GM23248 (cell line): Measurements from ENCODE around the gene PPP6R1. TPM values are rescaled to one million over a fixed set of nuclear protein-coding genes. Genes with fewer than 3 reads are reported as not detected.

Experiments used
- DNase-seq: peaks from one replicate; pipeline ENCODE4 v3.0.0-alpha.2; 2015
- H2AFZ ChIP-seq: fragments of 200-600 bp; sonication (generic); 2 replicates; pipeline ENCODE4 v1.6.1; 2016; ENCODE audit warnings: antibody characterized with exemption
- H3F3A ChIP-seq: fragments of 200-600 bp; sonication (generic); 2 replicates; pipeline ENCODE4 v1.6.1; 2016; ENCODE audit warnings: mild to moderate bottlenecking, antibody characterized with exemption, mixed run types; ENCODE audit not compliant: insufficient read depth
- H3K27ac ChIP-seq: fragments of 200-600 bp; sonication (generic); 2 replicates; pipeline ENCODE4 v1.5.1; 2016; ENCODE audit warnings: mild to moderate bottlenecking
- H3K27me3 ChIP-seq: fragments of 200-600 bp; sonication (generic); replicated peaks from 2 replicates; pipeline ENCODE4 v1.6.1; 2016; ENCODE audit warnings: mild to moderate bottlenecking; ENCODE audit not compliant: insufficient read depth
- H3K36me3 ChIP-seq: fragments of 200-600 bp; sonication (generic); 2 replicates; pipeline ENCODE4 v1.6.1; 2016; ENCODE audit warnings: low read depth, mild to moderate bottlenecking
- H3K4me1 ChIP-seq: fragments of 200-600 bp; sonication (generic); 2 replicates; pipeline ENCODE4 v1.6.1; 2016; ENCODE audit warnings: mild to moderate bottlenecking; ENCODE audit not compliant: insufficient read depth
- H3K4me2 ChIP-seq: fragments of 200-600 bp; sonication (generic); one replicate; pipeline ENCODE4 v1.6.1; 2016; ENCODE audit warnings: mild to moderate bottlenecking; ENCODE audit not compliant: unreplicated experiment
- H3K4me3 ChIP-seq: fragments of 200-600 bp; sonication (generic); 2 replicates; pipeline ENCODE4 v1.5.1; 2016; ENCODE audit warnings: mild to moderate bottlenecking
- H3K79me2 ChIP-seq: fragments of 200-600 bp; sonication (generic); 2 replicates; pipeline ENCODE4 v1.6.1; 2016; ENCODE audit warnings: mild to moderate bottlenecking; ENCODE audit not compliant: insufficient read depth
- H3K9ac ChIP-seq: fragments of 200-600 bp; sonication (generic); 2 replicates; pipeline ENCODE4 v1.6.1; 2016; ENCODE audit warnings: mild to moderate bottlenecking
- H3K9me2 ChIP-seq: fragments of 200-600 bp; sonication (generic); 2 replicates; pipeline ENCODE4 v1.6.1; 2016; ENCODE audit warnings: mixed run types, mild to moderate bottlenecking, moderate library complexity; ENCODE audit not compliant: insufficient read depth
- H3K9me3 ChIP-seq: fragments of 200-600 bp; sonication (generic); one replicate; pipeline ENCODE4 v1.6.1; 2017; ENCODE audit warnings: low read depth
- H4K20me1 ChIP-seq: fragments of 200-600 bp; sonication (generic); 2 replicates; pipeline ENCODE4 v1.6.0; 2016; ENCODE audit not compliant: insufficient read depth
- EZH2 ChIP-seq: fragments of 200-600 bp; sonication (generic); IDR thresholded peaks from 2 replicates; pipeline ENCODE4 v1.6.1; 2018; ENCODE audit warnings: antibody characterized with exemption, mild to moderate bottlenecking; ENCODE audit not compliant: insufficient read depth, poor library complexity, severe bottlenecking
- EZH2phosphoT487 ChIP-seq: fragments of 200-600 bp; sonication (generic); IDR thresholded peaks from 2 replicates; pipeline ENCODE4 v1.6.1; 2018; ENCODE audit warnings: antibody characterized with exemption, moderate library complexity, mild to moderate bottlenecking, low read depth; ENCODE audit not compliant: insufficient read depth
- WGBS, 2 experiments: methylation state at CpG; one replicate each; pipeline ENCODE4 v1.1.6; 2015 to 2017; ENCODE audit warnings: low lambda C conversion rate in 2 of 2, low coverage in 1 of 2; ENCODE audit errors: missing lambda C conversion rate in 2 of 2; 5-methylcytosine and 5-hydroxymethylcytosine counted together
- in situ Hi-C: fragments of 300-500 bp; cut with MboI; formaldehyde crosslinking; loops from 2 replicates; pipeline ENCODE4 v1.15.0; 2020
- polyA plus RNA-seq: library from polyadenylated mRNA; unstranded; fragments of >200 nt; fragmentation: Nextera tagmentation; extraction: Ambion mirVana; gene quantifications from 2 replicates; pipeline ENCODE4 v1.2.1, GENCODE V29; 2016
- total RNA-seq: library from RNA; depleted of rRNA; stranded (reverse); fragments of >200 nt; shearing (Covaris generic); gene quantifications from 2 replicates; pipeline ENCODE4 v1.2.3, GENCODE V29; 2014

Gene PPP6R1
- total and polyA plus RNA-seq, 2 experiments from 2014 or later = 9.7 to 36.9 TPM

DNA sequence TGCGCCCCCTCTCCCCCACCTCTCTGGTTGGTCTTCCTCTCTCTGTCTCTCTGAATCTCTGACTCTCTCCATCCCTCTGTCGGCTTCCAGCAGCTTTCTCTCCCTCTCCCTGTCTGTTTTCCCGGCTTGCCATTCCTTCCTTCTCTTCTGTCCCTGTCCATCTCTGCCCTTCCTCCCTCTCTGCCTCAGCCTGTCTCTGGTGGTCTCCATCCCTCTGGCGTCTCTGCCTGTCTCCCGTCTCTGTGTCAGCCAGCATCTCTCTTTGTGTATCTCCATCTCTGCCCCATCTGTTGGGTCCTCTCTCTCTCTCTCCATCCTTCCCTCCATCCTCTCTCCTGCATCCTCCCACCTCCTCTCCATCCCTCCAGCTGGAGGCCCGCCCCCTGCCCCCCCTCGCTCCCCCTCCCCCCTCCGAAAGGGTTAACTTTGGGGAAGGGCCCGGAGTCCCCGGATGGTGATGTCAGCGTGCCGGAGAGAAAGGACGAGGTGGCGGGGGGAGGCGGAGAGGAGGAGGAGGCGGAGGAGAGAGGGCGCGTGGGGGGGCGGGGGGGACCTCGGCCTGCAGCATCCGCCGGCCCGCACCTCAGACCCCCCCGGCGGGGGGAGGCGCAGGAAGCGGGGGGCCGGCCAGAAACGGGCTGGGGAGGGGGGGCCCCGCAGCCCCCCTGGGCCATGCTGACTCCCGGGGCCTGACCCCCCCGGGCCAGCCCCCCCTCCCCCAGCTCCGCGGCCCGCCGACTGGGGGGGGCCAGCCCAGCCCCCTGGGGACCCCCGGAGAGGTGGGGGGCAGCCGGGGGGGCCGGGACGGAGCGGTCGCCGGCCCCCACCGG lies 24.9 kb upstream of the PPP6R1 start, which contains the start of gene BRSK1:
TSS of gene BRSK1 (plus strand) at position 450 of the 830 bp plus-strand sequence. CDS start 446 bp downstream, outside the sequence.
- Histone ChIP-seq H4K20me1 (no peaks in the 10 kb centered on the region), H3K79me2 (peaks cover 11% of the 10 kb centered on the region; the same call in 1 of the 2 replicates), H3K9me2 (no peaks in the 10 kb centered on the region), H3K27ac (no peak within 1 kb of the TSS), H3K9ac (peak within 1 kb of the TSS; percentile 74), H3K36me3 (no peaks in the 10 kb centered on the region), H3K4me2 (peak within 1 kb of the TSS; percentile 40), H3K9me3 (no peaks in the 10 kb centered on the region), H3K4me1 (peaks cover 6% of the 10 kb centered on the region; the same call in 1 of the 2 replicates), H3K27me3 (no peaks in the 10 kb centered on the region), H3F3A (peaks cover 6% of the 10 kb centered on the region; the same call in 1 of the 2 replicates), H3K4me3 (peak within 1 kb of the TSS; percentile 68), H2AFZ (peak within 1 kb of the TSS; percentile 93)
- 3 to 5% methylated on average over 3 to 36 of the region's 44 CpGs for WGBS, 2 experiments
- in situ Hi-C loops = no loop called here
- DNase-seq = peak; percentile 76
- TF ChIP-seq EZH2phosphoT487 = no peak
- no peak for TF ChIP-seq EZH2

DNA sequence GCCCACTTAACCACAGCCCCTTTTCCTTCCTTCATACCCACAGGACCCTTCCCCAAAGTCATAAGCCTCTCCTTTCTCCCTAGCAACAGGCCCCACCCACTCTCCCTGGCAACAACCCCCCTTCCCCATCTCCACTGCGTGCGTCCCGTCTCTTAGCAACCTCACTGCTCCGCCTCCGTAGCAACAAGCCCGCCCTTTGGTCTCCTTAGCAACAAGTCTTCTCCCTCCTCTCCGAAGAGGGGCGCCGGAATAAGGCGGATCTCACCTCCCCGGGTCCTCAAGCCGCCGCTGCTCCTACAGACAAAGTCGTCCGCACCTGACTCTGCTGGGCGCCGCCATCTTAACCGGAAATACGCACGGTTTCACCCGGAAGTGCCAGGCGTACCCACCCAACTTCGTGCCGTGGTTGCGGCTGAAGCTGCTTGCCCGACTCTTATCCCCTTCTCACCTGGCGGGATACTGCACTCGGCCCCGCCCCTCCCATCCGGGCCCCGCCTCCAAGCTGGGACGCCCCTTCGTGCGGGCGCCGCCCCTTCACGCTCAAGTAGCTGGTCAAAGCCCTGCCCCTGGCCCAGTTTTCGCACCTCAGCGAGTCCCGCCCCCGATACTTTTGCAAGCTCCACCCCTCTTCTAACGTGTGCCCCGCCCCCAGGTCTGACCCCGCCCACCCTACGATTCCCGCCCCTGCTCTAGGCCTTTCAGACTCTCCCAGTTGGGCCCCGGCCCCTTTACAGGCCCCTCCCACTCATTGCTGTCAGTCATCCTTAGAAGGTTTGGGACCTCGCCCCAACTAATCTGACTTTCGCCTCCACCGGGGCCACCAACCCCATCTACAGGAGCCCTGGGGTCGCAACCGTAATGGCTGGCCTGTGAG lies 21.2 kb upstream of the PPP6R1 start, which contains the start of gene HSPBP1:
TSS of gene HSPBP1 (minus strand) at position 341 of the 874 bp plus-strand sequence. CDS start 502 bp downstream, outside the sequence.
- no peaks in the 10 kb centered on the region for H3K36me3 ChIP-seq
- peaks cover 7% of the 10 kb centered on the region; the same call in 1 of the 2 replicates for H3K4me1 ChIP-seq
- WGBS, 2 experiments = 5 to 6% methylated on average over 41 to 49 of the region's 52 CpGs
- H3F3A ChIP-seq = peaks cover 6% of the 10 kb centered on the region; the same call in 1 of the 2 replicates
- TF ChIP-seq EZH2 (no peak), EZH2phosphoT487 (no peak)
- no peaks in the 10 kb centered on the region for H3K9me2 ChIP-seq
- H4K20me1 ChIP-seq = no peaks in the 10 kb centered on the region
- peak within 1 kb of the TSS; percentile 63 for H3K27ac ChIP-seq
- peak within 1 kb of the TSS; percentile 85 for H3K9ac ChIP-seq
- peak within 1 kb of the TSS; percentile 73 for H3K4me2 ChIP-seq
- H3K9me3 ChIP-seq = no peaks in the 10 kb centered on the region
- peaks cover 13% of the 10 kb centered on the region; the same call in 1 of the 2 replicates for H3K79me2 ChIP-seq
- no peaks in the 10 kb centered on the region for H3K27me3 ChIP-seq
- DNase-seq = peak; percentile 95
- in situ Hi-C loops = no loop called here
- H3K4me3 ChIP-seq = peak within 1 kb of the TSS; percentile 98
- H2AFZ ChIP-seq = peak within 1 kb of the TSS; percentile 90

DNA sequence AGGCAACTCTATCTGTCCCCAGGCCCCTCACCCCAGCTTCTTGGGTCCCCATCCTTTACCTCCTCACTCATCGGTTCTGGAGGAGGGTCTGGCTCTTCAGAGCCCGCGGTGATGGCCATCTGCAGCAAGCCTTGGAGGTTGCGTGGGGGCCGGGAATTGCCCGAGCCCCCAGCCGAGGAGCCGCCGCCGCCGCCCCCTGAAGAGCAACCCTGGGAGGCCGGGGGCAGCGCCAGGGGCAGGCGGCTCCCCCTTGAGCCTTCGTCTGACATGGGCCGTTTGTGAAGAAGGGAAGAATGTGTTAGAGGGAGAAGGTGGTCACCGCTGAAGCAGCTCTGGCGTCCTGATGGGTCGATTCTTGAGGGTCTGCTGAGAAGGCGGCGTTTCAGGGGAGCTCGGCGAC lies 20.5 kb upstream of the PPP6R1 start:
- Histone ChIP-seq H3K9me3 (no peaks in the 10 kb centered on the region), H3K9me2 (no peaks in the 10 kb centered on the region), H3K4me3 (peak overlapping the region; percentile 98), H3K27ac (peak overlapping the region; percentile 63), H3K4me2 (peak overlapping the region; percentile 73), H3K27me3 (no peaks in the 10 kb centered on the region), H4K20me1 (no peaks in the 10 kb centered on the region), H2AFZ (peak overlapping the region; percentile 90), H3K79me2 (peaks cover 13% of the 10 kb centered on the region; the same call in 1 of the 2 replicates), H3F3A (peaks cover 6% of the 10 kb centered on the region; the same call in 1 of the 2 replicates), H3K4me1 (peaks cover 7% of the 10 kb centered on the region; the same call in 1 of the 2 replicates), H3K9ac (peak overlapping the region; percentile 85), H3K36me3 (no peaks in the 10 kb centered on the region)
- 3 to 5% methylated on average over 6 to 23 of the region's 23 CpGs for WGBS, 2 experiments
- DNase-seq = no peak
- TF ChIP-seq EZH2phosphoT487 (no peak), EZH2 (no peak)
- in situ Hi-C loops = no loop called here
